ENCODE data around the gene FAAH.

GRCh38 chr1:46379996-46380395 is 14.1 kb upstream of the FAAH start:
- TF ChIP-seq POLR2A (IDR thresholded peaks at IDR 0.05; ENCODE audit: low read depth, low read length) (no peak), POLR2AphosphoS5 (IDR thresholded peaks at IDR 0.05; ENCODE audit: low read depth, low read length) (no peak)
